SK-N-SH treated with all-trans-retinoic acid at 6 μM for 48 hours (cell line): ENCODE data around the gene GRAPL.
"Not testable (repeated sequence)": the region's sequence is repeated elsewhere in the genome, so short reads cannot be mapped to it uniquely, and the experiment has no call there.

Experiments
- CSDC2 ChIP-seq: fragments of 250-450 bp; sonication (Bioruptor Pico); IDR thresholded peaks from 2 replicates; pipeline ENCODE4 v1.5.0; 2020; ENCODE audit warnings: mild to moderate bottlenecking, moderate library complexity
- ESRRG ChIP-seq: fragments of 250-450 bp; sonication (Bioruptor Pico); IDR thresholded peaks from 2 replicates; pipeline ENCODE4 v1.6.1; 2021; ENCODE audit warnings: mild to moderate bottlenecking
- GLIS3 ChIP-seq: fragments of 250-450 bp; sonication (Bioruptor Pico); IDR thresholded peaks from 2 replicates; pipeline ENCODE4 v1.5.0; 2020; ENCODE audit warnings: mild to moderate bottlenecking, moderate library complexity
- OSR1 ChIP-seq: fragments of 250-450 bp; sonication (Bioruptor Pico); IDR thresholded peaks from 2 replicates; pipeline ENCODE4 v1.8.0; 2022; ENCODE audit warnings: moderate library complexity, mild to moderate bottlenecking, inconsistent platforms

GRCh38 chr17:19143097-19143777, 15.8 kb downstream of the GRAPL start:
- TF ChIP-seq ESRRG (CRISPR knock-in tag); CSDC2; GLIS3 (CRISPR knock-in tag); OSR1 (CRISPR knock-in tag): not testable (repeated sequence)
